Activated CD4-positive, alpha-beta T cell treated with anti-CD3 and anti-CD28 coated beads for 24 hours (primary cell): ENCODE measurements around the gene PPWD1.

ENCODE experiments used
- DNase-seq, 2 donors: peaks; one replicate each; pipeline ENCODE4 v3.0.0-alpha.2; 2020; ENCODE audit warnings: low read depth in 2 of 2

PPWD1 gene

GRCh38 chr5:65623482-65623881 lies 60.4 kb downstream of the PPWD1 start:
- no peak for DNase-seq

GRCh38 chr5:65624025-65624570 lies 61.0 kb downstream of the PPWD1 start, which contains the start of gene TRIM23:
Gene TRIM23, minus strand, starts transcription at chr5:65624333. Its CDS starts 59 bp downstream, at chr5:65624274.
- DNase-seq: peak; percentile 79

DNA sequence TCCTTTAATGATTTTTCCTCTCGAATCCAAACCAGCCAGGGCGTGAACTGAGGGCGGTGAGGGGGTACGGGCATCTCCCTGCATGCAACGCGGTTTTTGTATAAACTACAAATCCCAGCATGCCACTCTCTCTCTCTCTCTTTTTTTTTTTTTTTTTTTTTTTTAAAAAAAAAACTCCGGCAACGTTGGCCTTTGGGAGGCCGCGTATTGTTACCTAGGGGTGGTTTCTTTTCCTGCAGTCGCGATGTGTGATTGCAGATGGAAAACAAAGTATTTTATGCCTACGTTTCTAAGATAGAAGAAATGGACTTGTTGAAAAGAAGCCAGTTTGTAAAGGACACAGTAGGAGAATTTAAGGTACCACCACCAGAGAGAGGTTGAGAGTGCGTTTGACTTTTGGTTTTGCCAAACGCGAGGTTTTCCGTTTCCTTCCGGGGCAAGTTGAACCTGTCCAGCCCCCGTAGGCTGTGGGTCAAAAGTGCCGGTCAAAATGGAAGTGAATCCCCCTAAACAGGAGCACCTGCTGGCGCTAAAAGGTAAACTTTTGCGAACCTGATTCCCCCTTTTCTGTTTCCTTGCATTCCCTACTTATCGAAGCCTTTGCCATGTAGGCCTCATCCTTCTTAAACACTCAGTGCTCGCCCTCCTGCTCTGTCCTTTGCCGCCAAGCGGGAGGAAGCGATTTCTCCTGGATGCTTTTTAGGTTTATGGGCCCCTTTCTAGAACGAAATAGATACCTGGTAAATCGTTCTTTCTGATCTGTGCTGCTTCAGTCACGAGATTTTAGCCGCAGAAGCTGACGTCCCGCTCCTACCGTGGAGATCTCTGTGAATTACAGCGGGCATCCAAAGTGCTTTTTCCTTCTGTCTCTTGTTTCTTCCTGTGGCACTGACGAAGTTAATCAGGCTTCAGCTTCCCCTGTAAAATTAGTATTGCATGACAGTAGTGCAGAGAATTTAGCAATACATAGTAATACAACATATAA lies 61.8 kb downstream of the PPWD1 start, which contains the start of the genes SHLD3 and TRAPPC13:
Gene SHLD3 (plus strand): TSS at position 457 of the 985 bp plus-strand sequence. CDS start 4,561 bp downstream, outside the sequence.
Gene TRAPPC13 (plus strand): TSS at position 457 of the 985 bp plus-strand sequence. CDS start 34 bp downstream, at position 491.
- DNase-seq: peak; percentile 57 to 68

GRCh38 chr5:65625743-65626142 lies 62.6 kb downstream of the PPWD1 start:
- DNase-seq: no peak

GRCh38 chr5:65630981-65631380 lies 67.9 kb downstream of the PPWD1 start:
- no peak for DNase-seq
